ENCODE measurements around the gene TFCP2L1. TPM values are rescaled to one million over a fixed set of nuclear protein-coding genes. Genes with fewer than 3 reads are reported as not detected.

The TFCP2L1 gene
- polyA plus RNA-seq, 1 experiment = 0.01 TPM

GRCh38 chr2:121200419-121201315, 84.3 kb downstream of the TFCP2L1 start:
- no peak for DNase-seq (ENCODE audit: low read depth)
- Histone ChIP-seq H3K27me3 (ENCODE audit: control insufficient read depth, insufficient read depth, low read length) (peaks cover 4% of the 10 kb centered on the region; the same call in 1 of the 2 replicates), H3K36me3 (ENCODE audit: control insufficient read depth, insufficient read depth, low read length) (no peaks in the 10 kb centered on the region), H3K4me3 (ENCODE audit: low read depth, low read length) (no peak overlapping the region)
- ChIA-PET CTCF (interaction anchor here (1.0 kb wide), 1 partner anchor 10 kb away, joined by 3 read pairs; no protein-coding TSS in a partner anchor), POLR2A (interaction anchor here (0.6 kb wide), 1 partner anchor 153 kb away, joined by 3 read pairs; no protein-coding TSS in a partner anchor)
- TF ChIP-seq, protein P1, sequence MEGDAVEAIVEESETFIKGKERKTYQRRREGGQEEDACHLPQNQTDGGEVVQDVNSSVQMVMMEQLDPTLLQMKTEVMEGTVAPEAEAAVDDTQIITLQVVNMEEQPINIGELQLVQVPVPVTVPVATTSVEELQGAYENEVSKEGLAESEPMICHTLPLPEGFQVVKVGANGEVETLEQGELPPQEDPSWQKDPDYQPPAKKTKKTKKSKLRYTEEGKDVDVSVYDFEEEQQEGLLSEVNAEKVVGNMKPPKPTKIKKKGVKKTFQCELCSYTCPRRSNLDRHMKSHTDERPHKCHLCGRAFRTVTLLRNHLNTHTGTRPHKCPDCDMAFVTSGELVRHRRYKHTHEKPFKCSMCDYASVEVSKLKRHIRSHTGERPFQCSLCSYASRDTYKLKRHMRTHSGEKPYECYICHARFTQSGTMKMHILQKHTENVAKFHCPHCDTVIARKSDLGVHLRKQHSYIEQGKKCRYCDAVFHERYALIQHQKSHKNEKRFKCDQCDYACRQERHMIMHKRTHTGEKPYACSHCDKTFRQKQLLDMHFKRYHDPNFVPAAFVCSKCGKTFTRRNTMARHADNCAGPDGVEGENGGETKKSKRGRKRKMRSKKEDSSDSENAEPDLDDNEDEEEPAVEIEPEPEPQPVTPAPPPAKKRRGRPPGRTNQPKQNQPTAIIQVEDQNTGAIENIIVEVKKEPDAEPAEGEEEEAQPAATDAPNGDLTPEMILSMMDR (IDR thresholded peaks at IDR 0.05; ENCODE audit: insufficient read depth, low read depth, low read length) = no peak

DNA sequence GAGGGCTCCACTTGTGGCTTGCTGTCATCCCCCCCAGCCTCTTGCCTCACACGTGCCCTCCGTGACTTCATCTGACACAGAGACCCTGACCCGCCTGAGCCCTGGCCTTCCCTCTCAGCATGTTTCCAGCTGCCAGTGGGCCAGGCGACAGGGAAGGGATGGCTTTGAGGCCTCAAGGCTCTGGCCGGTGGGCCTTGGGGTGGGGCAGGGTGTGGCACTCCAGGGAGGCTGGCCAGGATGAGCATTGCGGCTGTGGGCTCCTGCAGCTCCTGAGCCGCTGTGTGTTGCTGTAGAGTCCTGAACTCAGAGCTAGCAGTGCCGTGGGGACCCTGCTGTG, 85.0 kb downstream of the TFCP2L1 start:
- ChIA-PET CTCF (no interaction called here), POLR2A (no interaction called here)
- Histone ChIP-seq H3K27me3 (ENCODE audit: control insufficient read depth, insufficient read depth, low read length) (peaks cover 4% of the 10 kb centered on the region; the same call in 1 of the 2 replicates), H3K4me3 (ENCODE audit: low read depth, low read length) (no peak overlapping the region), H3K36me3 (ENCODE audit: control insufficient read depth, insufficient read depth, low read length) (no peaks in the 10 kb centered on the region)
- no peak for DNase-seq (ENCODE audit: low read depth)
- TF ChIP-seq, protein P1 (IDR thresholded peaks at IDR 0.05; ENCODE audit: insufficient read depth, low read depth, low read length) = no peak

DNA sequence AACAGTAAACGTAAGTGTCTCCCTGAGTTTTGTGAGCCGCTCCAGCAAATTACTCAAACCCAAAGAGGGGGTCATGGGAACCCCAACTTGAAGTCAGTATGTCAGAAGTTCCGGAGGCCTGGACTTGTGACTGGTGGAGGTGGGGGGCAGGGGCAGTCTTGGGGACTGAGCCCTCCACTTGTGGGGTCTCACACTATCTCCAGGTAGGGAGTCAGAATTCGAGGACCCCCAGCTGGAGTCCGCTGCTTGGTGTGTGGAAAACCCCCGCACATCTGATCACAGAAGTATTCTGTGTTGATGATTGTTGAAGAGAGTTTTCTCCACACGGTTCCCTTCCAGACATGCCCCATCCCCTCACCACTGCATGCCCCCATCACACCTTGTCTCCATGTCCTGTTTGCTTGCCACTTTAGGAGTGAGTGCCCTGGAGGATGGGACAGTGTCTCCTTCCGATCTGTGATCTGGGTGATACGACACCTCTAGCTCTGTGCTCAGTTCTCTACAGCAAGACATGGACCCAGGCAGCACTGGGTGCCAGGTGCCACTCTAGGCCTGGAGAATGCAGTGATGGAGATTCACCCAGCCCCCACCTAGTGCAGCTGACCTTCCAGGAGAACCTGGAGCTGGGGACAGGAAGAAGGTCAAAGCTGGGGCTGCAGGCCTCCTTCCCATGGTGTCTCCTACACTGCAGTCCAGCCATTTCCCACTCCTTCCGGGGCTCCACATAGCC, 85.6 kb downstream of the TFCP2L1 start:
- ChIA-PET POLR2A (no interaction called here), CTCF (no interaction called here)
- Histone ChIP-seq H3K4me3 (ENCODE audit: low read depth, low read length) (no peak overlapping the region), H3K27me3 (ENCODE audit: control insufficient read depth, insufficient read depth, low read length) (peaks cover 7% of the 10 kb centered on the region), H3K36me3 (ENCODE audit: control insufficient read depth, insufficient read depth, low read length) (no peaks in the 10 kb centered on the region)
- TF ChIP-seq, protein P1 (IDR thresholded peaks at IDR 0.05; ENCODE audit: insufficient read depth, low read depth, low read length) = no peak
- no peak for DNase-seq (ENCODE audit: low read depth)

GRCh38 chr2:121197369-121198091, 87.5 kb downstream of the TFCP2L1 start:
- CTCF ChIA-PET = no interaction called here
- POLR2A ChIA-PET = interaction anchor here (0.7 kb wide), 1 partner anchor 260 kb away, joined by 10 read pairs; no protein-coding TSS in a partner anchor
- TF ChIP-seq, protein P1 (IDR thresholded peaks at IDR 0.05; ENCODE audit: insufficient read depth, low read depth, low read length) = no peak

GRCh38 chr2:121196849-121197155, 88.2 kb downstream of the TFCP2L1 start:
- TF ChIP-seq, protein P1 (IDR thresholded peaks at IDR 0.05; ENCODE audit: insufficient read depth, low read depth, low read length) = no peak
- POLR2A ChIA-PET = interaction anchor here (0.7 kb wide), 1 partner anchor 259 kb away, joined by 10 read pairs; no protein-coding TSS in a partner anchor

More at GRCh38 chr2:121197369-121198091, 87.5 kb downstream of the TFCP2L1 start:
- H3K36me3 ChIP-seq (ENCODE audit: control insufficient read depth, insufficient read depth, low read length) = no peaks in the 10 kb centered on the region
- peaks cover 7% of the 10 kb centered on the region for H3K27me3 ChIP-seq (ENCODE audit: control insufficient read depth, insufficient read depth, low read length)
- peak; percentile 32 for DNase-seq (ENCODE audit: low read depth)
- no peak overlapping the region for H3K4me3 ChIP-seq (ENCODE audit: low read depth, low read length)

More at GRCh38 chr2:121196849-121197155, 88.2 kb downstream of the TFCP2L1 start:
- H3K4me3 ChIP-seq (ENCODE audit: low read depth, low read length) = no peak overlapping the region
- peaks cover 7% of the 10 kb centered on the region for H3K27me3 ChIP-seq (ENCODE audit: control insufficient read depth, insufficient read depth, low read length)
- H3K36me3 ChIP-seq (ENCODE audit: control insufficient read depth, insufficient read depth, low read length) = no peaks in the 10 kb centered on the region
- CTCF ChIA-PET = no interaction called here
- no peak for DNase-seq (ENCODE audit: low read depth)

Data from BJ (cell line).